GM10248 (cell line): ENCODE measurements around the gene KCNJ9.

ENCODE experiments used
- CTCF ChIA-PET: fragments of 300-600 bp; sonication (Branson Sonifier 250); formaldehyde crosslinking; extraction: SDS; loops from one replicate; lab custom pipeline; 2021; ENCODE audit warnings: antibody characterized with exemption; lab: Yijun Ruan, JAX
- POLR2A ChIA-PET: fragments of 350-650 bp; sonication (Branson Sonifier 250); formaldehyde crosslinking; extraction: SDS; loops from one replicate; lab custom pipeline; 2020; ENCODE audit warnings: antibody characterized with exemption; lab: Yijun Ruan, JAX
- DNase-seq: peaks from one replicate; pipeline ENCODE4 v3.0.0; 2012; ENCODE audit errors: extremely low spot score
- TF ChIP-seq, protein P1 (sequence below): IDR thresholded peaks from 2 replicates; pipeline ENCODE4 v1.5.1; 2012; ENCODE audit warnings: mild to moderate bottlenecking, low read depth; ENCODE audit errors: extremely low read depth, missing control alignments, control extremely low read depth

Gene KCNJ9

DNA sequence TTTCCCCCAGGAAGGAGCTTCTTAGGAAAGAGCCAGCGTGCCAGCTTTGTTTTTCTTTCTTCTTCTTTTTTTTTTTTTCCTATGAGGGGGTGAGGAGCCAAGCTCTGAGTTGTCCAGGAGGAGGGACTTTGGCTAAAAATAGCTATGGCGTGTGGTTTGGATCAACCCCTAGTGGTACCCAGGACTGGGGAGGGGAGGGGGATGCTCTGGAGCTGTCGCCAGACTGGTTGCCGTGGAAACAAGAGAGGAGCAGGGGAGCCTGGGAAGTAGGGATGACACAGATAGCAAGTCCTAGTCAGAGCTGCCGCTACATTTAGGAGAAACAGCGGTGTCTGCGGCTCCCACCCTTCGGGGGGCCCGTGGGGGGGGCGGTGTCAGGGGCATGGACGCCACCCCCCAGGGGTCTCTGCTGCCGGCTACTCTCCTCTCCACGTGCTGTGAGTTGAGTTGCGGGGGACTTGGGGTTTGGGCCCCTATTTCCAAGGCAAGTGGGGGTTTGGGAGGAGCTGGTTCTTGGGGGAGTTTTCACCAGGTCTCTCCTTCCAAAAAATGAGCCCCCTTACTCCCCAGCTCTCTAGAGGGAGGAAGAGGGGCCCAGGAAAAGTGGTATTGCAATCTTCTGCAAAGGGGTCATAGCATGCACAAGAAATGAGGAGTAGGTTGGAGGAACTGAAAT, at the start of gene KCNJ9:
Gene KCNJ9 (plus strand): TSS at position 278 of the 676 bp plus-strand sequence. CDS start 2,493 bp downstream, outside the sequence.
- ChIA-PET POLR2A (no interaction called here), CTCF (interaction anchor here (1.5 to 45.2 kb wide), 5 partner anchors 3 to 74 kb away, joined by 3 to 983 read pairs (median 8); partner anchors contain the start of genes IGSF8, KCNJ10 and KCNJ9)
- DNase-seq = no peak
- TF ChIP-seq, protein P1, sequence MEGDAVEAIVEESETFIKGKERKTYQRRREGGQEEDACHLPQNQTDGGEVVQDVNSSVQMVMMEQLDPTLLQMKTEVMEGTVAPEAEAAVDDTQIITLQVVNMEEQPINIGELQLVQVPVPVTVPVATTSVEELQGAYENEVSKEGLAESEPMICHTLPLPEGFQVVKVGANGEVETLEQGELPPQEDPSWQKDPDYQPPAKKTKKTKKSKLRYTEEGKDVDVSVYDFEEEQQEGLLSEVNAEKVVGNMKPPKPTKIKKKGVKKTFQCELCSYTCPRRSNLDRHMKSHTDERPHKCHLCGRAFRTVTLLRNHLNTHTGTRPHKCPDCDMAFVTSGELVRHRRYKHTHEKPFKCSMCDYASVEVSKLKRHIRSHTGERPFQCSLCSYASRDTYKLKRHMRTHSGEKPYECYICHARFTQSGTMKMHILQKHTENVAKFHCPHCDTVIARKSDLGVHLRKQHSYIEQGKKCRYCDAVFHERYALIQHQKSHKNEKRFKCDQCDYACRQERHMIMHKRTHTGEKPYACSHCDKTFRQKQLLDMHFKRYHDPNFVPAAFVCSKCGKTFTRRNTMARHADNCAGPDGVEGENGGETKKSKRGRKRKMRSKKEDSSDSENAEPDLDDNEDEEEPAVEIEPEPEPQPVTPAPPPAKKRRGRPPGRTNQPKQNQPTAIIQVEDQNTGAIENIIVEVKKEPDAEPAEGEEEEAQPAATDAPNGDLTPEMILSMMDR = no peak

DNA sequence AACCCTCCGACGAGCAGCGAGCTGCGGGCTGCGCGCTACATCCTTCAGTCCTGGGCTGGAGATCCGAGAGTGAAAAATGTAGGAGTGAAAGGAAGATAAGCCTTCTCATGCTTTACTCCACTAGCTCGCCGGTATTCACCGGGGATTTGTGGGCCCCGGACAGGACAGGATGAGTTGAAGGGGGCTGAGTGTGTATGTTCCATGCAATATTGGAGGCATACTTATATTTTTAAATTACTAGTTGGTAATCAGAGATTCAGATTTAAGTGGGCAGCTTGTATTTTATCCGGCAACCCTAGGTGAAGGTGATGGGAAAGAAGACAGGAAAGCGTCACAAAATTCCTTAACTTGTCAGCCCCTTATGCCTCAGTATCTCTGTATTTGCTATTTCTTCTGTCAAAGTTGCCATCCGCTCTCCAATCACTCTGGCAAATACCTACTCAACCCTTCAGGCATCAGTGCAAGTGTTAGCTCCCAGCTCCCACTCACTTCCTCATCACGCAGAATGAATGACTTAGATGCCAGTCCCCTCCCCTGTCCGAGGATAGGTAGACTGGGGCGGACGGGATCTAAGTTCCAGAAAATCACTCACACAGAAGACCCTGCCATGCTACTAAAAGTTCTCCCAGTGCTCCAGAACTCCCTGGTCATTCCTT, 49.0 kb upstream of the KCNJ9 start:
- DNase-seq = peak; percentile 23
- POLR2A ChIA-PET = interaction anchor here (0.6 kb wide), 1 partner anchor 624 kb away, joined by 7 read pairs; no protein-coding TSS in a partner anchor
- CTCF ChIA-PET = interaction anchor here (0.8 to 4.8 kb wide), 8 partner anchors 9 to 251 kb away, joined by 3 to 45 read pairs (median 6); partner anchors contain the start of gene DUSP23
- TF ChIP-seq, protein P1 = no peak

- TF ChIP-seq, protein P1 = no peak
- ChIA-PET POLR2A (no interaction called here), CTCF (interaction anchor here (1.0 to 45.2 kb wide), 5 partner anchors 8 to 61 kb away, joined by 4 to 983 read pairs (median 5); partner anchors contain the start of genes IGSF8, KCNJ10, KCNJ9 and PIGM)
- no peak for DNase-seq
Observed at GRCh38 chr1:160040476-160040875, 40.9 kb upstream of the KCNJ9 start.

DNA sequence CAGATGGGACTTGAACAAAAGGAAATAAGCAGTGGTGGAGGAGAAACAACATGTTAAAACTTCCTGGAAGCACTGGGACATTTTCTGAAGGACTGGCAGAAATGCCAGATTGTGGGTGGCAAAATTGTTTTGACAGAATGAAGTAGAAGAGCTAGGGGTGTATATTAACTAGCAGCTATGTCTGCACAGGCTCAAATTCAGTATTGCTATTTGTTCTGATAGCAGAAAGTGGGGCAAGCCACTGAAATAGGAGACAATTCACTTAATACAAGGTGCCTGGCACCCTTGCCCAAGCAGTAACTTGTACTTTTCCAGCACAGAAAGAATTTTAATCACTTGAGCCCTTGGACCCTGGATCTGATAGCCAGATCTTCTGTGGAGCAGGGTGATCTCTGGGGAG, 37.8 kb upstream of the KCNJ9 start:
- ChIA-PET CTCF (interaction anchor here (1.2 to 45.2 kb wide), 3 partner anchors 9 to 41 kb away, joined by 4 to 983 read pairs (median 5); partner anchors contain the start of genes IGSF8, KCNJ10 and KCNJ9), POLR2A (no interaction called here)
- no peak for DNase-seq
- TF ChIP-seq, protein P1 = no peak

DNA sequence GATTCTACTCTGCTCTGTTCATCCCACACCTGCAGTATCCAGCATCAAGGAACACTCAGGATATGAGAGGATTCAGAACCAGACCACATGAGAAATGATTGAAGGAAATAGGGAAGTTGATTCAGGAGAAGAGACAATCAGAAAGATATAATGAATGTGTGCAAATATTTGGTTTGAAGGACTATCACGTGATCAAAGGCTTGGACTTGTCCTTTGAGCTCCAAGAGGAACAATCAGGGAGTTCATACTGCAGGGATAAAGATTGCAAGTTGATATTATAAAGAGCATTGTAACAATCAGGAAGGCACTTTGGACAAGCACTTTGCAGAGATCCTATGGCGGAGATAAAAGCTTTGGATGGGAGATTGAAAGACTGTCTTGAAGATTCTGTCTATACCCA, 35.7 kb upstream of the KCNJ9 start:
- TF ChIP-seq, protein P1 = no peak
- CTCF ChIA-PET = interaction anchor here (1.0 to 45.2 kb wide), 26 partner anchors 9 to 331 kb away, joined by 3 to 983 read pairs (median 6); partner anchors contain the start of genes IGSF8, KCNJ10, KCNJ9 and PIGM
- no peak for DNase-seq
- POLR2A ChIA-PET = no interaction called here

GRCh38 chr1:160046494-160047110, 34.7 kb upstream of the KCNJ9 start:
- ChIA-PET CTCF (interaction anchor here (0.7 to 45.2 kb wide), 35 partner anchors 10 to 332 kb away, joined by 3 to 983 read pairs (median 5); partner anchors contain the start of genes IGSF8, KCNJ10, KCNJ9 and PIGM), POLR2A (no interaction called here)
- DNase-seq = peak; percentile 82
- TF ChIP-seq, protein P1 = peak; percentile 67
